Esophagus muscularis mucosa (tissue), 4 donors: Measurements from ENCODE around the gene MDK. TPM values are rescaled to one million over a fixed set of nuclear protein-coding genes. Genes with fewer than 3 reads are reported as not detected.

ENCODE experiments used
- DNase-seq: peaks from one replicate; pipeline ENCODE4 v3.0.0-alpha.2; 2017; ENCODE audit errors: extremely low spot score
- H3K27ac ChIP-seq, 4 donors: fragments of 200-600 bp; sonication (generic); replicated peaks in 1 of 4; 1 replicate in 3 of 4; 2 replicates in 1 of 4; pipeline ENCODE4 v1.5.1; 2016 to 2019; ENCODE audit warnings: mild to moderate bottlenecking in 1 of 4
- H3K27me3 ChIP-seq, 4 donors: fragments of 200-600 bp; sonication (generic); one replicate each; pipeline versions ENCODE4 v1.5.1 to v1.6.0; 2016 to 2019
- H3K36me3 ChIP-seq, 4 donors: fragments of 200-600 bp; sonication (generic); one replicate each; pipeline ENCODE4 v1.5.1; 2016 to 2019
- H3K4me1 ChIP-seq, 4 donors: fragments of 200-600 bp; sonication (generic); one replicate each; pipeline ENCODE4 v1.5.1; 2016 to 2019
- H3K4me3 ChIP-seq, 4 donors: fragments of 200-600 bp; sonication (generic); 1 replicate in 2 of 4; 2 replicates in 2 of 4; pipeline ENCODE4 v1.5.1; 2016 to 2019; ENCODE audit warnings: mild to moderate bottlenecking in 4 of 4, moderate library complexity in 1 of 4
- H3K9me3 ChIP-seq, 4 donors: fragments of 200-600 bp; sonication (generic); 1 replicate in 3 of 4; 2 replicates in 1 of 4; pipeline ENCODE4 v1.5.1; 2016 to 2019
- CTCF ChIP-seq, 3 experiments: fragments of 200-600 bp in 2 of 3; fragments of 450-650 bp in 1 of 3; sonication (generic) in 2 of 3; IDR thresholded peaks; one replicate each; pipeline ENCODE4 v1.5.1; 2017 to 2019; ENCODE audit warnings: antibody characterized with exemption in 3 of 3, mild to moderate bottlenecking in 2 of 3, moderate library complexity in 1 of 3
- EP300 ChIP-seq: sonication (generic); formaldehyde crosslinking; IDR thresholded peaks from one replicate; pipeline ENCODE4 v1.6.1; 2017; ENCODE audit warnings: antibody characterized with exemption
- POLR2A ChIP-seq: fragments of 450-650 bp; IDR thresholded peaks from one replicate; pipeline ENCODE4 v1.6.1; 2017; ENCODE audit warnings: antibody characterized with exemption, moderate library complexity, mild to moderate bottlenecking, low read depth
- POLR2AphosphoS5 ChIP-seq, 2 donors: sonication (generic); formaldehyde crosslinking; IDR thresholded peaks; one replicate each; pipeline ENCODE4 v1.6.1; 2017; ENCODE audit warnings: antibody characterized with exemption in 2 of 2
- WGBS: methylation state at CpG from one replicate; pipeline ENCODE4 v1.1.5; 2018; 5-methylcytosine and 5-hydroxymethylcytosine counted together
- intact Hi-C: fragments of 100-400 bp; cut with DNase I; formaldehyde crosslinking; loops from one replicate; pipeline ENCODE4 v1.15.1; 2023
- total RNA-seq, 4 donors: library from RNA; depleted of rRNA; stranded (reverse); fragments of >200 nt; gene quantifications; one replicate each; pipeline versions ENCODE4 v1.1.0 to v1.2.1, GENCODE V29; 2016

Gene MDK
- total RNA-seq, 4 donors from 2014 or later, result 1.2 to 12.8 (median 11.8) TPM

GRCh38 chr11:46341454-46341853 is 40.0 kb upstream of the MDK start:
- 98% methylated on average over 3 of the region's 3 CpGs for WGBS
- TF ChIP-seq EP300 (no peak), POLR2A (no peak), POLR2AphosphoS5 (IDR thresholded peaks at IDR 0.05) (no peak), CTCF (IDR thresholded peaks at IDR 0.05) (no peak)
- intact Hi-C loops, result no loop called here
- Histone ChIP-seq H3K4me3 (no peak overlapping the region), H3K27me3 (no peaks in the 10 kb centered on the region), H3K36me3 (no peaks in the 10 kb centered on the region), H3K4me1 (peaks cover 36 to 59% (median 45%) of the 10 kb centered on the region in 4 donors), H3K9me3 (no peaks in the 10 kb centered on the region), H3K27ac (peak overlapping the region in 2 of 4 donors; percentile 10 to 43)
- no peak for DNase-seq

DNA sequence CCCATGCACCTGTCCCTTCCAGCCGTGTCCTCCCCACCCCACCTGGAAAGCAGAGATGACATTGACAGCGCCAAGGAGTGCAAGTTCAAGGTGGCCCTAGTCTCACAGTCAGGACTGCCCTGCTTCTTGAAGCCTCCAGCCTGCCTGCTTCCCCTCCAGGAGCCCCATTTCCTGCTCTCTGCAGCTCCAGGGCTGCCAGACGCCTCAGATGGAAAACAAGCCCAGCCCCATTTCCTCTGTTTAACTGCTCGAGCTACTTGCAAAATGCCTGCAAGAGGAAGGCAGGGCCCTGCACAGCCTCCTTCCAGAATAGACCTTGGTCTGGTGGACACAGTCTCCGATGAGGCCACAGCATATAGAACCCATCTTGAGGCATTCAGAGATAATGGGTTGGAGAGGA is 39.2 kb upstream of the MDK start:
- Histone ChIP-seq H3K27ac (peak overlapping the region in 3 of 4 donors; percentile 10 to 43 (median 25)), H3K9me3 (no peaks in the 10 kb centered on the region), H3K27me3 (no peaks in the 10 kb centered on the region), H3K4me3 (no peak overlapping the region), H3K36me3 (no peaks in the 10 kb centered on the region), H3K4me1 (peaks cover 42 to 66% (median 50%) of the 10 kb centered on the region in 4 donors)
- intact Hi-C loops, result no loop called here
- no peak for TF ChIP-seq EP300
- no peak for TF ChIP-seq POLR2A
- no peak for TF ChIP-seq CTCF (IDR thresholded peaks at IDR 0.05)
- TF ChIP-seq POLR2AphosphoS5 (IDR thresholded peaks at IDR 0.05), result no peak
- WGBS, result 40% methylated on average over 4 of the region's 5 CpGs
- no peak for DNase-seq

DNA sequence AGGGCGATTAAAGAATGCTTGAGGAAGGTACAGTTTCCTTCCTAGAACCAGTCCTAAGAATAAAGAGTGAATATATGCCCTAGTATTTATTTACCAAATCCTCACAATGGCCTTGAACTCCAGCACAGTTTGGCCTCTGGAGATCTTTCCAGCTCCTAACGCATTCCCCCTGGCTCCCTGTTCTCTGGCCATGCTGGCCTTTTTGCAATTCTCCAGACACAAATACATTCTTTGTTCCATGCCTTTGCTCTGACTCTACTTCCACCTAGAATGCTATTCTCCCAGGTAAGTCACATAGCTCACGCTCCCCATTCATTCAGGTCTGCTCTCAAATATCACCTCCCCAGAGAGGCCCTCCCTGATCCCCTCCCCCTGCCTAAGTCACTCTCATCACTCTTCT is 37.9 kb upstream of the MDK start:
- intact Hi-C loops, result no loop called here
- 80% methylated on average over 3 of the region's 3 CpGs for WGBS
- Histone ChIP-seq H3K4me1 (peaks cover 44 to 64% (median 49%) of the 10 kb centered on the region in 4 donors), H3K27ac (no peak overlapping the region), H3K36me3 (no peaks in the 10 kb centered on the region), H3K27me3 (no peaks in the 10 kb centered on the region), H3K9me3 (no peaks in the 10 kb centered on the region), H3K4me3 (no peak overlapping the region)
- no peak for DNase-seq
- TF ChIP-seq CTCF (IDR thresholded peaks at IDR 0.05) (no peak), EP300 (no peak), POLR2A (no peak), POLR2AphosphoS5 (IDR thresholded peaks at IDR 0.05) (no peak)

- Histone ChIP-seq H3K27ac (peak overlapping the region; percentile 49 to 62 (median 56)), H3K27me3 (no peaks in the 10 kb centered on the region), H3K4me1 (peaks cover 43 to 64% (median 48%) of the 10 kb centered on the region in 4 donors), H3K9me3 (no peaks in the 10 kb centered on the region), H3K36me3 (no peaks in the 10 kb centered on the region), H3K4me3 (peak overlapping the region; percentile 90 to 94 (median 92))
- WGBS, result 60% methylated on average over 12 of the region's 20 CpGs
- intact Hi-C loops, result no loop called here
- TF ChIP-seq POLR2AphosphoS5 (IDR thresholded peaks at IDR 0.05), result peak in 1 of 2 donors; percentile 5
- no peak for TF ChIP-seq EP300
- DNase-seq, result no peak
These were observed 36.3 kb upstream of the MDK start for GRCh38 chr11:46345131-46345597.

GRCh38 chr11:46345881-46346484 is 35.5 kb upstream of the MDK start:
- H3K36me3 ChIP-seq, result no peaks in the 10 kb centered on the region
- peak overlapping the region; percentile 90 to 94 (median 92) for H3K4me3 ChIP-seq
- TF ChIP-seq EP300, result no peak
- no peak for DNase-seq
- no peaks in the 10 kb centered on the region for H3K27me3 ChIP-seq
- H3K9me3 ChIP-seq, result no peaks in the 10 kb centered on the region
- H3K27ac ChIP-seq, result peak overlapping the region; percentile 49 to 62 (median 56)
- WGBS, result 62% methylated on average over 10 of the region's 10 CpGs
- H3K4me1 ChIP-seq, result peaks cover 47 to 67% (median 53%) of the 10 kb centered on the region in 4 donors
- intact Hi-C loops, result no loop called here
